Spleen (tissue), 11 donors: ENCODE data around the gene VMP1. TPM values are rescaled to one million over a fixed set of nuclear protein-coding genes. Genes with fewer than 3 reads are reported as not detected.
A peak's percentile ranks its signal among the peaks of the same experiment; 100 is the strongest.

Experiments
- DNase-seq: peaks from one replicate; pipeline ENCODE4 v3.0.0-alpha.2; 2020
- H3K27ac ChIP-seq, 8 donors: fragments of 200-600 bp; sonication (generic) in 7 of 8; 1 replicate in 4 of 8; 2 replicates in 4 of 8; pipeline versions ENCODE4 v1.5.0 to v1.8.0; 2016 to 2021; ENCODE audit warnings: inconsistent platforms in 4 of 8, mild to moderate bottlenecking in 4 of 8, moderate library complexity in 1 of 8
- H3K27me3 ChIP-seq, 7 donors: fragments of 200-600 bp; sonication (generic) in 6 of 7; replicated peaks in 1 of 7; 1 replicate in 4 of 7; 2 replicates in 3 of 7; pipeline versions ENCODE4 v1.5.0 to v1.8.0; 2016 to 2021; ENCODE audit warnings: inconsistent platforms in 3 of 7, mild to moderate bottlenecking in 1 of 7
- H3K36me3 ChIP-seq, 6 donors: fragments of 200-600 bp; sonication (generic) in 5 of 6; 1 replicate in 4 of 6; 2 replicates in 2 of 6; pipeline versions ENCODE4 v1.5.0 to v1.8.0; 2016 to 2021; ENCODE audit warnings: inconsistent platforms in 2 of 6
- H3K4me1 ChIP-seq, 6 donors: fragments of 200-600 bp; sonication (generic) in 5 of 6; 1 replicate in 3 of 6; 2 replicates in 3 of 6; pipeline versions ENCODE4 v1.5.0 to v1.8.0; 2016 to 2021; ENCODE audit warnings: inconsistent platforms in 3 of 6
- H3K4me3 ChIP-seq, 8 donors: fragments of 200-600 bp; sonication (generic) in 7 of 8; 1 replicate in 4 of 8; 2 replicates in 4 of 8; pipeline versions ENCODE4 v1.5.0 to v1.8.0; 2016 to 2021; ENCODE audit warnings: inconsistent platforms in 4 of 8, mild to moderate bottlenecking in 4 of 8, moderate library complexity in 2 of 8
- H3K9me3 ChIP-seq, 8 donors: fragments of 200-600 bp; sonication (generic) in 7 of 8; 1 replicate in 4 of 8; 2 replicates in 4 of 8; pipeline versions ENCODE4 v1.5.0 to v1.8.0; 2016 to 2021; ENCODE audit warnings: inconsistent platforms in 4 of 8
- POLR2A ChIP-seq, 3 donors: fragments of 450-650 bp; IDR thresholded peaks; one replicate each; pipeline ENCODE4 v1.5.1; 2017; ENCODE audit warnings: antibody characterized with exemption in 3 of 3, mild to moderate bottlenecking in 1 of 3
- POLR2AphosphoS5 ChIP-seq, 3 donors: sonication (generic); formaldehyde crosslinking; IDR thresholded peaks; one replicate each; pipeline ENCODE4 v1.5.1; 2017; ENCODE audit warnings: antibody characterized with exemption in 3 of 3
- WGBS, 5 donors: extraction: QIAGEN DNeasy Blood & Tissue Kit in 3 of 5; methylation state at CpG; one replicate each; pipeline versions ENCODE4 v1.1.5 to v1.1.7; 2013 to 2018; 5-methylcytosine and 5-hydroxymethylcytosine counted together
- intact Hi-C: fragments of 100-400 bp; cut with DNase I; formaldehyde crosslinking; loops from one replicate; pipeline ENCODE4 v1.15.0; 2023; ENCODE audit warnings: low total_unique reads
- polyA plus RNA-seq, 3 donors: library from polyadenylated mRNA; stranded (reverse); fragments of 200-250 nt; gene quantifications; one replicate each; pipeline ENCODE4 v1.2.1, GENCODE V29; 2013
- total RNA-seq, 7 donors: library from RNA; depleted of rRNA in 3 of 7; stranded (reverse); fragments of >200 nt in 3 of 7; fragmentation: NEBNext Ultra II Directional in 4 of 7; extraction: Animal tissue kit (Norgen Biotek cat#: 25700) in 4 of 7; gene quantifications; one replicate each; pipeline versions ENCODE4 v1.1.0 to v1.2.1, GENCODE V29; 2016 to 2021
- TF ChIP-seq, protein P1 (sequence below), 11 experiments: fragments of 200-600 bp in 7 of 11; fragments of 450-650 bp in 4 of 11; sonication (generic) in 4 of 11; IDR thresholded peaks in 8 of 11; conservative IDR thresholded peaks in 3 of 11; 1 replicate in 7 of 11; 2 replicates in 4 of 11; pipeline versions ENCODE4 v1.4.0 to v1.8.0; 2016 to 2021; ENCODE audit warnings: antibody characterized with exemption in 11 of 11, inconsistent platforms in 4 of 11, mild to moderate bottlenecking in 1 of 11
- donor health status: healthy with polysubstance abuse.
- donor health status: DM: no; HTN: no; CAD: no; lungs with moderate emphysema.
- donor health status: DM: no; HTN: no; CAD: no.
- donor health status: Bipolar disorder and iron deficiency.
- donor health status: healthy.
- donor health status: DM: no; HTN: no; CAD: no.
- donor health status: DM: yes; HTN: yes; CAD: no.

VMP1 gene
- total and polyA plus RNA-seq, 10 donors = 53.2 to 649 (median 304) TPM

DNA sequence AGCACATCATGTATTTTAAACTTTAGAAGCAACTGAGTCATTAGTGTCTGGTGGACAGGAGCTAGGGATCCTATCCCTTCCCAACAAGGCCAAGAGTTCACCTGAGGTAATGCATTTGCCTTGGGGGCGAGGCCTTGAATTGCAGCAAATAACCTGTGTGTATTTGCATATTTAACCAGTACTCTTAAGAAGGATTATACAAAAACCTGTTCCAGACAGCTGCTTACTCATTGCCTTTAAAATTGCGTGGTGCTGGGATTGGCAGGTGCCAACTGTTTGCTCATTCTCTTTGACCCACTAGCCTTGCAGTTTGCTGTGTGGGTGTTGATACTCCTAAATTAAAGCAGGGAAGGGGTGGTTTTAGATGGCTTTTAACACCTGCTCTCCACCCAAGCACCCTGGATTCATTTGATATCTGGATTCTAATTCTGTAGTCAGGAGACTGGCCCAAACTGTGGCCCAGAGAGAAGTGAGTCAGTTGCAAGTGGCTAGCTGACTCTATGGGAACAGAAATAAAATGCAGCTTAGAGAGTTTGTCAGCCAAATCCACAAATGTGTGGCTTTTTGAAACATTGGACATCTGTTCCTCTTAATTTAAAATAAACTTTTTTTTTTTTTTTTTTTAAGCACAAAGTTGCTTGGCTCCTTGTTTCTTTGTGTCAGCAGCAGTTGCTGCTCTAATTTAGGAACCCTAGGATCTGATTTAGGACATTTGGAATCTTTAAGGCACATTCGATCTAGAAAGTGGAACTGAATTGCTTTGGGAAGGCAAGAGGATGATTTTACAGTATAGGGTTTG lies 138.3 kb downstream of the VMP1 start:
- no peak overlapping the region for H3K4me3 ChIP-seq
- H3K27ac ChIP-seq = peak overlapping the region; percentile 66 to 92 (median 82)
- 44 to 48% (median 46%) methylated on average over 3 of the region's 3 CpGs for WGBS, 5 donors
- H3K27me3 ChIP-seq = no peaks in the 10 kb centered on the region
- TF ChIP-seq, protein P1, sequence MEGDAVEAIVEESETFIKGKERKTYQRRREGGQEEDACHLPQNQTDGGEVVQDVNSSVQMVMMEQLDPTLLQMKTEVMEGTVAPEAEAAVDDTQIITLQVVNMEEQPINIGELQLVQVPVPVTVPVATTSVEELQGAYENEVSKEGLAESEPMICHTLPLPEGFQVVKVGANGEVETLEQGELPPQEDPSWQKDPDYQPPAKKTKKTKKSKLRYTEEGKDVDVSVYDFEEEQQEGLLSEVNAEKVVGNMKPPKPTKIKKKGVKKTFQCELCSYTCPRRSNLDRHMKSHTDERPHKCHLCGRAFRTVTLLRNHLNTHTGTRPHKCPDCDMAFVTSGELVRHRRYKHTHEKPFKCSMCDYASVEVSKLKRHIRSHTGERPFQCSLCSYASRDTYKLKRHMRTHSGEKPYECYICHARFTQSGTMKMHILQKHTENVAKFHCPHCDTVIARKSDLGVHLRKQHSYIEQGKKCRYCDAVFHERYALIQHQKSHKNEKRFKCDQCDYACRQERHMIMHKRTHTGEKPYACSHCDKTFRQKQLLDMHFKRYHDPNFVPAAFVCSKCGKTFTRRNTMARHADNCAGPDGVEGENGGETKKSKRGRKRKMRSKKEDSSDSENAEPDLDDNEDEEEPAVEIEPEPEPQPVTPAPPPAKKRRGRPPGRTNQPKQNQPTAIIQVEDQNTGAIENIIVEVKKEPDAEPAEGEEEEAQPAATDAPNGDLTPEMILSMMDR (IDR thresholded peaks at IDR 0.05 in 8 of 11, conservative IDR thresholded peaks at IDR 0.05 in 3 of 11) = no peak
- TF ChIP-seq POLR2AphosphoS5 (IDR thresholded peaks at IDR 0.05) = peak in 1 of 3 donors; percentile 82
- H3K4me1 ChIP-seq = peaks cover 36 to 99% (median 69%) of the 10 kb centered on the region in 6 donors
- H3K36me3 ChIP-seq = peaks cover 0 to 24% (median 1%) of the 10 kb centered on the region in 6 donors
- DNase-seq = no peak
- intact Hi-C loops = no loop called here
- H3K9me3 ChIP-seq = no peaks in the 10 kb centered on the region

DNA sequence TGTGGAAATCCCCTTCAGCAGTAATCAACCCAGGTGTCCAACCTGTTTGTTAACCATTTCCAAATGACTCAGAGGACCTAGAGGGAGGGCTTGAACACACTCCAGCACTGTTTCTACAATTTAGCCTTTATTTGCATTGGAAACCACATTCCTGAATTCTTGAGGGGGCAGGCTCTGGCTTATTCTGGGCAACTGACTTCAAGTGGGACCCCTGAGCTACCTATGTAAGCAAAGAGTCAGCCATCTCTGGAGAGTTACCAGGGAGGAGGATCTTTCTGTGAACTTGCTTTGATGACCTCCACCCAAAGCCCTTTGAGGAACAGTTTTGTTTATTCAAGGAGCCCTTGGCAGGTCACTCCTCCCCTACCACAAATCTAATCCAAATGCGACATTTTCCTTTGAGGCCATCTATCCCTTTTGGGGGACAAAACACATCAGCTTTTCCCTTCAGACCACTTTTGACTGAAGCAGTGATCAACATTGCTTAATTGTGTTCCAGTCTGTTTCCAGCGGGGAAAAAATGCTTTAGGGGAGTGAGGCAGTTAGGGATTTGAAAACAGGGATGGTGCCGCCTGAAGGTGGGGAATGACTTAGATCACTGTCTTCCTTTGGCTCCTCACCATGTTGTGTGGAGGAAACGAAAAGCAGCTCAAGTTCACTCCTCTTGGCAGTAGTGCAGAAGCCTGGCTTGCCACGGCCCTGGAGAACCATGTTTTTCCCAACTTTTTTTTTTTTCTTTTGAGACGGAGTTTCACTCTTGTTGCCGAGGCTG lies 139.1 kb downstream of the VMP1 start:
- WGBS, 5 donors = 50 to 75% (median 63%) methylated on average over 7 of the region's 7 CpGs
- Histone ChIP-seq H3K4me3 (no peak overlapping the region), H3K27me3 (no peaks in the 10 kb centered on the region), H3K9me3 (no peaks in the 10 kb centered on the region), H3K4me1 (peaks cover 36 to 100% (median 63%) of the 10 kb centered on the region in 6 donors), H3K36me3 (peaks cover 0 to 16% (median 1%) of the 10 kb centered on the region in 6 donors), H3K27ac (peak overlapping the region; percentile 66 to 92 (median 82))
- no peak for DNase-seq
- intact Hi-C loops = no loop called here
- TF ChIP-seq, protein P1 (IDR thresholded peaks at IDR 0.05 in 8 of 11, conservative IDR thresholded peaks at IDR 0.05 in 3 of 11) = no peak
- TF ChIP-seq POLR2AphosphoS5 (IDR thresholded peaks at IDR 0.05) (peak in 1 of 3 donors; percentile 57), POLR2A (IDR thresholded peaks at IDR 0.05) (peak in 1 of 3 donors; percentile 20)

DNA sequence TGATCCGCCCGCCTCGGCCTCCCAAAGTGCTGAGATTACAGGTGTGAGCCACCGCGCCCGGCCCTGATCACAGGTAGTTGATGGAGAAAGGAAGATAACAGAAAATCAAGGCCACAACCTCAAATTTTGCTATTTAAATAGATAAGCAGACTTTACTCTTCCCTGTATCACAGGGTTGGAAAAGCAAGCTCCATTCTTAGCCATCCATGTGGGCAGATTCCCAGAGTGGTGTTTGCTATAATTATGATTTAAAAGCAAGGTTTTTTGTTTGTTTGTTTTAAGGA lies 140.9 kb downstream of the VMP1 start:
- Histone ChIP-seq H3K9me3 (no peaks in the 10 kb centered on the region), H3K27me3 (no peaks in the 10 kb centered on the region), H3K36me3 (no peaks in the 10 kb centered on the region), H3K4me1 (peaks cover 33 to 100% (median 62%) of the 10 kb centered on the region in 6 donors), H3K27ac (peak overlapping the region in 7 of 8 donors; percentile 4 to 92 (median 87)), H3K4me3 (peak overlapping the region in 1 of 8 donors; percentile 5)
- 90 to 98% (median 96%) methylated on average over 6 of the region's 6 CpGs for WGBS, 5 donors
- DNase-seq = no peak
- TF ChIP-seq POLR2AphosphoS5 (IDR thresholded peaks at IDR 0.05) = peak in 1 of 3 donors; percentile 22
- TF ChIP-seq, protein P1 (IDR thresholded peaks at IDR 0.05 in 8 of 11, conservative IDR thresholded peaks at IDR 0.05 in 3 of 11) = no peak
- intact Hi-C loops = no loop called here

DNA sequence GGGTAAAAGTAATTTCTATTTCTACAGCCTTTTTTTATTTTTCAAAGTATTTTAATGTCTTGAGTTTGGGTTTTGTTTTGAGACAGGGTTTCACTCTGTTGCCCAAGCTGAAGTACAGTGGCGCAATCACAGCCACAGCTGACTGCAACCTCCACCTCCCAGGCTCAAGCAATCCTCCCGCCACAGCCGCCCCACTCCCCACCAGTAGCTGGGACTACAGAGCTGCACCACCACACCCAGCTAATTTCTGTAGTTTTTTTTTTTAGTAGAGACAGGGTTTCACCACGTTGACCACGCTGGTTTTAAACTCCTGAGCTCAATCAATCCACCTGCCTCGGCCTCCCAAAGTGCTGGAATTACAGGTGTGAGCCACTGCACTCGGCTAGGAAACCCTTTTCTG lies 141.3 kb downstream of the VMP1 start:
- no peak for TF ChIP-seq POLR2A (IDR thresholded peaks at IDR 0.05)
- TF ChIP-seq, protein P1 (IDR thresholded peaks at IDR 0.05 in 8 of 11, conservative IDR thresholded peaks at IDR 0.05 in 3 of 11) = no peak
- peak; percentile 3 to 72 (median 45) for TF ChIP-seq POLR2AphosphoS5 (IDR thresholded peaks at IDR 0.05)
- no peaks in the 10 kb centered on the region for H3K9me3 ChIP-seq
- DNase-seq = peak; percentile 88
- no peaks in the 10 kb centered on the region for H3K36me3 ChIP-seq
- peak overlapping the region in 1 of 8 donors; percentile 5 for H3K4me3 ChIP-seq
- peaks cover 37 to 100% (median 62%) of the 10 kb centered on the region in 6 donors for H3K4me1 ChIP-seq
- peak overlapping the region in 7 of 8 donors; percentile 39 to 92 (median 87) for H3K27ac ChIP-seq
- 19 to 46% (median 31%) methylated on average over 7 of the region's 7 CpGs for WGBS, 5 donors
- intact Hi-C loops = no loop called here
- no peaks in the 10 kb centered on the region for H3K27me3 ChIP-seq
